Activated T-helper 2 cell treated with anti-CD3 and anti-CD28 coated beads, Interferon-gamma antibody, Interleukin-2, Interleukin-4, amounts not matched to agents 10 μg/mL and 5 μg/mL and 100 μg/mL, durations not matched to agents 14 hours and 24 hours and 36 hours (primary cell): ENCODE results near the gene CCDC15. TPM values are rescaled to one million over a fixed set of nuclear protein-coding genes. Genes with fewer than 3 reads are reported as not detected.
"Not testable (repeated sequence)": the region's sequence is repeated elsewhere in the genome, so short reads cannot be mapped to it uniquely, and the experiment has no call there.

ENCODE experiments used
- DNase-seq: peaks from one replicate; pipeline ENCODE4 v3.0.0; 2021; ENCODE audit warnings: low spot score
- H3K27ac Mint-ChIP-seq: one replicate; pipeline ENCODE4 v1.8.0; 2021; ENCODE audit warnings: mixed read lengths
- H3K27me3 Mint-ChIP-seq: one replicate; pipeline ENCODE4 v1.8.0; 2021; ENCODE audit warnings: low read depth, mixed read lengths
- H3K36me3 Mint-ChIP-seq: one replicate; pipeline ENCODE4 v1.8.0; 2021; ENCODE audit warnings: low read depth, mixed read lengths
- H3K4me1 Mint-ChIP-seq: one replicate; pipeline ENCODE4 v1.8.0; 2021; ENCODE audit warnings: low read depth, mixed read lengths
- H3K4me3 Mint-ChIP-seq: one replicate; pipeline ENCODE4 v1.8.0; 2021; ENCODE audit warnings: low read depth, mild to moderate bottlenecking, moderate library complexity, mixed read lengths
- H3K9me3 Mint-ChIP-seq: one replicate; pipeline ENCODE4 v1.8.0; 2021; ENCODE audit warnings: mixed read lengths
- intact Hi-C: fragments of 100-400 bp; cut with micrococcal nuclease; formaldehyde crosslinking; loops from one replicate; pipeline ENCODE4 v1.15.1; 2023
- total RNA-seq: library from RNA; stranded (reverse); gene quantifications from 2 replicates; pipeline ENCODE4 v1.2.3, GENCODE V29; 2022

The CCDC15 gene
- total RNA-seq, 1 donor from 2014 or later, result 3.7 TPM

DNA sequence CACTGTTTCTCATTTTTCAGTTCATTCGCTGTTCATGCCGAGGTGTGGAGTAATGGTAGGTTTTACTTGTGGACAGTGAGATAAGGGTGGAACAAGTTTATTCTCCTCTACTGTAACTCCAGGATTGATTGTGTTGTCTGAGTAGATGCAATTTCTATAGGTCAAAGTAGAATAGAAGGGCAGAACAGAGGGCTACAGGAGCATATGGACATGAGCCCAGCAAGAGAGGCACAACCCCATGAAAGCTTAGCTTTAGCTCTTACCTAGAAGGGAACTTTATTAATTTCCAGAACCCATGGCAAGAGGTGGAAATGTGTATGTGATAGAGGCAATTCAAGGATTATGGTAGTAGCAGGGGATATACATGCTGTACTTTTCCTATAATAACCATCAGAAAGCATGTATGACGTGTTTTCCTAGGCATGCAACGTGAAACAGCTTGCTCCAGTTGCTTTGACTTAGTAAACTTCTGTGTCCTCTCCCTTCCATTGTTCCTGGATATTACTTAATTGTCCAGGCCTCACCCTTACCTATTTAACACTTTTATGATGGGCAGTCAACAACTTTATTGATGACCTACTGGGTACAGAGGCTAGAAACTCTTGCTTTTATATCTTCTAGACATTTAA, 95.3 kb downstream of the CCDC15 start:
- Mint-ChIP-seq H3K27ac (no peak overlapping the region), H3K4me1 (peaks cover 3% of the 10 kb centered on the region), H3K27me3 (no peaks in the 10 kb centered on the region), H3K36me3 (peaks cover 4% of the 10 kb centered on the region), H3K4me3 (no peak overlapping the region), H3K9me3 (no peaks in the 10 kb centered on the region)
- intact Hi-C loops, result no loop called here
- no peak for DNase-seq

DNA sequence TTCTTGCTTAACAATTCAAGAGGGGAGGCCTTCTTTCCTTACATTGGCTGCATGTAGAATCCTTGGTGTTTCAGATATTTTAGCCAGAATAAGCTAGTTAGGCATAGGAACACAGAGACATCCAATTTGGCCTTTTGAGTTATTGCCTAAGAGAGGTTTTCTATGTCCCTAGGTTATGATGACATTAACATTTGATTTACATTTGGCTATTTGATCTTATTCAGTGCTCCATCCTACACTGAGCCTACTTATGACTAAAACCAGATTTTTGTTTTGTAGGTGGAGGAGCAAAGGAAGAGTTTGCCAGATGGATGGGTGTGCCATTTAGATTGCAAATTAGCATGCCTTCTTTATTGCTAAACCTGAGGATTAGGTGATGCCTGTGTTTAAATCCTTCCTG, 98.0 kb downstream of the CCDC15 start:
- Mint-ChIP-seq H3K9me3 (no peaks in the 10 kb centered on the region), H3K27me3 (no peaks in the 10 kb centered on the region), H3K27ac (no peak overlapping the region), H3K4me3 (no peak overlapping the region), H3K36me3 (peaks cover 4% of the 10 kb centered on the region), H3K4me1 (peaks cover 3% of the 10 kb centered on the region)
- intact Hi-C loops, result no loop called here
- no peak for DNase-seq

- no peak for DNase-seq
- intact Hi-C loops, result no loop called here
- Mint-ChIP-seq H3K27me3 (no peaks in the 10 kb centered on the region), H3K9me3 (no peaks in the 10 kb centered on the region), H3K27ac (no peak overlapping the region), H3K4me3 (no peak overlapping the region), H3K4me1 (peaks cover 3% of the 10 kb centered on the region), H3K36me3 (peaks cover 4% of the 10 kb centered on the region)
Measured at GRCh38 chr11:125053167-125053566, 99.2 kb downstream of the CCDC15 start.

- intact Hi-C loops, result no loop called here
- peaks cover 2% of the 10 kb centered on the region for H3K27me3 Mint-ChIP-seq
- no peak for DNase-seq
- H3K9me3 Mint-ChIP-seq, result no peaks in the 10 kb centered on the region
- H3K27ac Mint-ChIP-seq, result no peak overlapping the region
- no peak overlapping the region for H3K4me3 Mint-ChIP-seq
- H3K4me1 Mint-ChIP-seq, result peaks cover 3% of the 10 kb centered on the region
- H3K36me3 Mint-ChIP-seq, result peaks cover 4% of the 10 kb centered on the region
Measured at GRCh38 chr11:125055107-125055715, 101.2 kb downstream of the CCDC15 start.

- H3K4me3 Mint-ChIP-seq, result not testable (repeated sequence)
Measured at GRCh38 chr11:125056111-125056510, 102.1 kb downstream of the CCDC15 start.

DNA sequence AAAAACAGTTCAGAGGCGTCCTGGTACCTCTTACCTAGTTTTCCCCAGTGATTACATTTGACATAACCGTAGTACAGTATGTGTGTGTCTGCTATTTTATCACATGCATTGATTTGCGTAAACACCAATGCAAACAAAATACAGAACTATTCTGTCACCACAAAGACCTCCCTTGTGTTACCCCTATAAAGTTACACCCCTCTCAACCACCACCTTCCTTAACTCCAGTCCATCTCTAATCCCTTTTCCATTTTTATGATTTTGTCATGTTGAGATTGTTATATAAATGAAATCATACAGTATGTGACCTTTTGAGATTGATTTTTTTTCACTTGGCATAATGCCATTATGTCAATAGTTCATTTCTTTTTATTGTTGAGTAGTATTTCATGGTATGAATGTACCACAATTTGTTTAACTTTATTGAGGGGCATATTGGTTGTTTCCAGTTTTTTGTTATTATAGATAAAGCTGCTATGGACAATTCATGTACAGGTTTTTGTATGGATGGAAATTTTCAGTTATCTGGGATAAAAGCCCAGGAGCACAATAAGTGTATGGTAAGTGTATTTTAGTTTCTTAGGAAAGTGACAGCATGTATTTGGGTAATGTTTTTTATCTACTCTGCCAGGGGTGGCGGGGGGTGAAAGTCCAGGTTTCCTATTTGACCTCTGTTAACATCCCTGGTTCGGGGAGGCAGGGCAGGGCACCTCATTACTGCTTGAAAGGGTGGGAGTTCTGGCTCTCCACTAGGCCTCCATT, 103.1 kb downstream of the CCDC15 start:
- Mint-ChIP-seq H3K27ac (no peak overlapping the region), H3K9me3 (no peaks in the 10 kb centered on the region), H3K4me1 (peaks cover 7% of the 10 kb centered on the region), H3K27me3 (peaks cover 6% of the 10 kb centered on the region), H3K4me3 (no peak overlapping the region), H3K36me3 (peaks cover 4% of the 10 kb centered on the region)
- intact Hi-C loops, result no loop called here
- no peak for DNase-seq

More at GRCh38 chr11:125056111-125056510, 102.1 kb downstream of the CCDC15 start:
- H3K27me3 Mint-ChIP-seq, H3K4me1 Mint-ChIP-seq, H3K9me3 Mint-ChIP-seq, DNase-seq, intact Hi-C loops, H3K36me3 Mint-ChIP-seq, H3K27ac Mint-ChIP-seq: not testable (repeated sequence)

- no peak for DNase-seq
Measured at GRCh38 chr11:125057693-125058016, 103.7 kb downstream of the CCDC15 start.

DNA sequence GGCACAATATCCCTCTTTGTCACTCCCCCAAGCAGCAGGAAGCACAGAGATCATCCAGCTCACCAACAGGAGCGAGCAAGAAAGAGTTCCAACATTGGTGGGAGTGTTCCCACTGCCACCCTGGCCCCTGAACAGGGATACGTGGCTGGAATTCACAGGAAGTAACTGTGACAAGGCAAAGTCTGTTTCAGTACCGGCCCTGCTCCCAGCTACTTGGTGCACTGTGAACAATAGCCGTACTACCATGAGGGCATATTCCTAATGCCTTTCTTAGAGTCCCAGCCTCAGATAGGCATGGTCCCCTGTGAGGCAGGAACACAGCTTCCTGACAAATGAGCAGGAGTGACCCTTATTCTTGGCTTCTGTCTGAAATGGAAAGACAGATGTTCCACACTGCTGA, 107.3 kb downstream of the CCDC15 start:
- Mint-ChIP-seq H3K4me1 (peaks cover 7% of the 10 kb centered on the region), H3K27ac (no peak overlapping the region), H3K9me3 (no peaks in the 10 kb centered on the region)

More at GRCh38 chr11:125057693-125058016, 103.7 kb downstream of the CCDC15 start:
- H3K9me3 Mint-ChIP-seq, result no peaks in the 10 kb centered on the region
- intact Hi-C loops, result no loop called here
- H3K4me1 Mint-ChIP-seq, result peaks cover 7% of the 10 kb centered on the region
- H3K36me3 Mint-ChIP-seq, result peaks cover under 1% of the 10 kb centered on the region
- H3K27me3 Mint-ChIP-seq, result peaks cover 10% of the 10 kb centered on the region
- H3K4me3 Mint-ChIP-seq, result no peak overlapping the region
- H3K27ac Mint-ChIP-seq, result no peak overlapping the region

DNA sequence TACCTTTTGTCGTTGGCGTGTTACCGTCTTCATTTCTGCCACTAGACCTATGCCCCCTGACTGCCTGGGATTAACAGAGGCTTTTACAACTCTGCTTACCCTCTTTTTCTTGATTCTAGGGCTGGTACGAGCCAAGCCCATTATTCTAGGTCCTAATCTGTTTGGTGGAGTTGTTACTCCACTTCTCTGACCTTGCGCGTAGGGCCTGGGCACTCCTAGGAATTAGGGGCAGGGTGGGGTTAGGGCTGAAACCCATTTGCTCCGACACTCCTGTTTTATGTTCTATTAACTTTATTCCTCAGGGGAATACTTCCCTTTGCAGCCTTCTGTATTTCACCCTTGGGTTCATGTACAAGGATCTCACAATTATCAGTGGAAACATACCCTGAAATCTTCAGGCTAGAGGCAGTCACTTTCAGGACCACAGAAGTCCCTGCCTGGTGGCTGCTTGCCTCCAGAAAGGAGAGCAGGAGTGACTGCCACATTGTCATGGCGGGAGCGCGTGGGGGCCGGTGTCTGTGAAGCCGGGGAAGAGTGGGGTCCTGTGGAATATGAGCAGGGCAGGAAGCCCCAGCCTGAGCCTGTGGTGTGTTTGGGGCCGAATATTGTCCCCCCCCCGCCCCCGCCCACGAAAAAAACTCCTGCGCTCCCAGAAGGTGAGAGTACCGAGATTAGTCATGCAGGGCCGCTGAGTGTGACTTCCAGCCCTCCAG, 108.4 kb downstream of the CCDC15 start:
- H3K9me3 Mint-ChIP-seq, result no peaks in the 10 kb centered on the region
- H3K36me3 Mint-ChIP-seq, result no peaks in the 10 kb centered on the region
- peaks cover 7% of the 10 kb centered on the region for H3K4me1 Mint-ChIP-seq
- peak overlapping the region; percentile 78 for H3K4me3 Mint-ChIP-seq
- intact Hi-C loops, result loop anchor here (5.0 kb wide), 1 partner anchor 50 kb away; the partner anchor contains the start of gene TMEM218
- DNase-seq, result no peak
- peak overlapping the region; percentile 45 for H3K27ac Mint-ChIP-seq
- peaks cover 40% of the 10 kb centered on the region for H3K27me3 Mint-ChIP-seq

More for the DNA sequence above, 107.3 kb downstream of the CCDC15 start:
- intact Hi-C loops, result loop anchor here (5.0 kb wide), 1 partner anchor 51 kb away; the partner anchor contains the start of gene TMEM218
- H3K36me3 Mint-ChIP-seq, result no peaks in the 10 kb centered on the region
- no peak for DNase-seq
- no peak overlapping the region for H3K4me3 Mint-ChIP-seq
- peaks cover 39% of the 10 kb centered on the region for H3K27me3 Mint-ChIP-seq

DNA sequence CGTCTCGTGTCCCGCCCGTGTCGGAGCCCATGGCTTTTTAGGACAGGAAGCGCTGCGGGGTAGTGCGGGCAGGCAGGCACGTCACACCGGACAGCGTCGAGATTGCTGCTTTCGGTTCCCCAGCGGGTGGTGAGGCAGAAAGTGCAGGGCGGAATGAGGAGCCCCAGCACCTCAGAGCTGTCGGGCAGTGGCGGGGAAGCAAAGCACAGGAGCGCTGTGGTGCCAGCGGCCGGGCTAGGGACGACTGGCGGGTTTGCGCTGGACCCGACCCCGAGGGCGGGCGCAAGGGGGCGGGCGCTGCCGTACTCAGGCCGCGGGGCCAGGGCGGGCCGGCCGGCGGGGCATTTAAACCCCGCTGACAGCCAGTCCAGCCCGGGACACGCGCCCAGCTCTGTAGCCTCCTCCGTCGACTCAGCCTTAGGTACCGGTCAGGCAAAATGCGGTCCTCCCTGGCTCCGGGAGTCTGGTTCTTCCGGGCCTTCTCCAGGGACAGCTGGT, 109.0 kb downstream of the CCDC15 start, which contains the start of gene SLC37A2:
TSS of gene SLC37A2 (plus strand) at position 375 of the 498 bp plus-strand sequence. CDS start at position 438, 63 bp downstream.
- DNase-seq, result peak; percentile 40
- Mint-ChIP-seq H3K4me1 (peaks cover 7% of the 10 kb centered on the region), H3K9me3 (no peaks in the 10 kb centered on the region), H3K27ac (peak within 1 kb of the TSS; percentile 45), H3K4me3 (peak within 1 kb of the TSS; percentile 78), H3K27me3 (peaks cover 43% of the 10 kb centered on the region), H3K36me3 (no peaks in the 10 kb centered on the region)
- intact Hi-C loops, result loop anchor here (5.0 kb wide), 1 partner anchor 49 kb away; the partner anchor contains the start of gene TMEM218

DNA sequence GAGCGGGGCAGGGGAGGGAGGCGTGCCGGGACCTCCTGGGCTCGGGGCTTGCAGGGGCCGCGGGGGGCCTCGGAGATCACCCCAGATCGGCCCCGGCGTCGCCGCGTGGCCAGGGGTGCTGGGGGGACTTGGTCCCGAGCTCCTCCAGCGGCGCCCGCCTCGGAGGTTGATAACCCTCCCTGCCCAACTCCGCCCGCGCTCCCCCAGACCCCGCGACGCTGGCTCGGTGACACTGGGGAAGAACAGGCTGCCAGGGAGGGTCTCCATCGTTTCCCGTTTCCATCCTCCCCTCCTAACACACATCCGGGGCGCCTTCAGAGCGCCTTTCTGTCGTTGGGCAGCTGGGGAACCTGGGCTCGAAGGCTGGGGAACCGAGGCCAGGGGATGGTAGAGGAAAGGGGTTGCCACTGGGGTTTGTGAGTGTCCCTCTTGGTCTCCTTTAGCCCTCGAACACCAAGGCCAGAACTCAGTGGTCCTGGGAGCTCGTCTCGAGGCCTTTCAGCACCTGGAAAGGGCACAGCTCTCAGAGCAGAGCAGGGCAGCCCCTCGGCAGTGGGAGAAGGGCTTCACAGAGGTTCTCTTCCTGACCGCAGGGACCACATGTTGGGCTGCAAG, 109.5 kb downstream of the CCDC15 start:
- intact Hi-C loops, result loop anchor here (5.0 kb wide), 1 partner anchor 49 kb away; the partner anchor contains the start of gene TMEM218
- H3K27me3 Mint-ChIP-seq, result peaks cover 43% of the 10 kb centered on the region
- DNase-seq, result no peak
- no peaks in the 10 kb centered on the region for H3K36me3 Mint-ChIP-seq
- no peaks in the 10 kb centered on the region for H3K9me3 Mint-ChIP-seq
- H3K27ac Mint-ChIP-seq, result no peak overlapping the region
- peak overlapping the region; percentile 30 for H3K4me3 Mint-ChIP-seq
- H3K4me1 Mint-ChIP-seq, result peaks cover 7% of the 10 kb centered on the region

GRCh38 chr11:125064070-125064469, 110.1 kb downstream of the CCDC15 start:
- H3K4me3 Mint-ChIP-seq, result peak overlapping the region; percentile 21
- peaks cover 43% of the 10 kb centered on the region for H3K27me3 Mint-ChIP-seq
- no peak for DNase-seq
- H3K4me1 Mint-ChIP-seq, result peaks cover 7% of the 10 kb centered on the region
- H3K27ac Mint-ChIP-seq, result no peak overlapping the region
- intact Hi-C loops, result loop anchor here (5.0 kb wide), 1 partner anchor 48 kb away; the partner anchor contains the start of gene TMEM218
- H3K36me3 Mint-ChIP-seq, result no peaks in the 10 kb centered on the region
- H3K9me3 Mint-ChIP-seq, result no peaks in the 10 kb centered on the region
